Skeletal muscle tissue (tissue), 4 donors: ENCODE measurements around the gene MEGF11. TPM values are rescaled to one million over a fixed set of nuclear protein-coding genes. Genes with fewer than 3 reads are reported as not detected.

ENCODE experiments used
- H3K27ac ChIP-seq: one replicate; pipeline ENCODE4 v1.7.0; 2013; ENCODE audit warnings: mild to moderate bottlenecking, low read depth, low read length, inconsistent platforms
- H3K27me3 ChIP-seq, 3 donors: one replicate each; pipeline ENCODE4 v1.7.0; 2013; ENCODE audit warnings: low read length in 3 of 3; ENCODE audit not compliant: control insufficient read depth in 3 of 3, insufficient read depth in 3 of 3
- H3K36me3 ChIP-seq, 3 donors: one replicate each; pipeline ENCODE4 v1.7.0; 2013; ENCODE audit warnings: low read length in 3 of 3; ENCODE audit not compliant: control insufficient read depth in 3 of 3, insufficient read depth in 3 of 3
- H3K4me1 ChIP-seq, 3 donors: one replicate each; pipeline ENCODE4 v1.7.0; 2013; ENCODE audit warnings: low read length in 3 of 3, mild to moderate bottlenecking in 3 of 3; ENCODE audit not compliant: control insufficient read depth in 3 of 3, insufficient read depth in 3 of 3
- H3K4me3 ChIP-seq, 3 donors: one replicate each; pipeline ENCODE4 v1.7.0; 2013; ENCODE audit warnings: low read length in 3 of 3
- H3K9ac ChIP-seq, 3 donors: one replicate each; pipeline ENCODE4 v1.7.0; 2013; ENCODE audit warnings: low read length in 3 of 3, mild to moderate bottlenecking in 3 of 3, moderate library complexity in 2 of 3, low read depth in 1 of 3
- H3K9me3 ChIP-seq, 3 donors: one replicate each; pipeline ENCODE4 v1.7.0; 2013; ENCODE audit warnings: low read length in 3 of 3; ENCODE audit not compliant: control insufficient read depth in 3 of 3
- total RNA-seq: library from RNA; depleted of rRNA; stranded (reverse); fragments of >200 nt; gene quantifications from one replicate; pipeline ENCODE4 v1.2.3, GENCODE V29; 2014
- donor health status: Osteomylitis.

MEGF11 gene
- total RNA-seq, 1 donor from 2014 or later: 0.52 TPM

- H3K4me3 ChIP-seq: no peak overlapping the region
- H3K36me3 ChIP-seq: no peaks in the 10 kb centered on the region
- no peak overlapping the region for H3K27ac ChIP-seq
- no peaks in the 10 kb centered on the region for H3K4me1 ChIP-seq
- no peaks in the 10 kb centered on the region for H3K9me3 ChIP-seq
- no peak overlapping the region for H3K9ac ChIP-seq
- H3K27me3 ChIP-seq: peaks cover 0 to 18% (median 5%) of the 10 kb centered on the region in 3 donors
Observed at GRCh38 chr15:66115568-66116206, 137.9 kb downstream of the MEGF11 start.

- H3K9me3 ChIP-seq: no peaks in the 10 kb centered on the region
- no peak overlapping the region for H3K27ac ChIP-seq
- no peaks in the 10 kb centered on the region for H3K4me1 ChIP-seq
- peaks cover 2 to 18% (median 5%) of the 10 kb centered on the region in 3 donors for H3K27me3 ChIP-seq
- H3K9ac ChIP-seq: no peak overlapping the region
- H3K4me3 ChIP-seq: no peak overlapping the region
- H3K36me3 ChIP-seq: no peaks in the 10 kb centered on the region
Observed at GRCh38 chr15:66114863-66115425, 138.6 kb downstream of the MEGF11 start.

GRCh38 chr15:66112388-66112787 is 141.2 kb downstream of the MEGF11 start:
- Histone ChIP-seq H3K9me3 (no peaks in the 10 kb centered on the region), H3K4me1 (no peaks in the 10 kb centered on the region), H3K27me3 (peaks cover 8 to 29% (median 9%) of the 10 kb centered on the region in 3 donors)

GRCh38 chr15:66111363-66111762 is 142.2 kb downstream of the MEGF11 start:
- H3K9ac ChIP-seq: no peak overlapping the region
- no peaks in the 10 kb centered on the region for H3K4me1 ChIP-seq
- no peak overlapping the region for H3K27ac ChIP-seq
- no peak overlapping the region for H3K4me3 ChIP-seq
- no peaks in the 10 kb centered on the region for H3K9me3 ChIP-seq
- peaks cover 8 to 30% (median 18%) of the 10 kb centered on the region in 3 donors for H3K27me3 ChIP-seq
- H3K36me3 ChIP-seq: no peaks in the 10 kb centered on the region

More at GRCh38 chr15:66112388-66112787, 141.2 kb downstream of the MEGF11 start:
- no peaks in the 10 kb centered on the region for H3K36me3 ChIP-seq
- no peak overlapping the region for H3K9ac ChIP-seq
- H3K27ac ChIP-seq: no peak overlapping the region
- no peak overlapping the region for H3K4me3 ChIP-seq

- Histone ChIP-seq H3K36me3 (no peaks in the 10 kb centered on the region), H3K9me3 (no peaks in the 10 kb centered on the region), H3K4me3 (no peak overlapping the region), H3K4me1 (no peaks in the 10 kb centered on the region), H3K27me3 (peaks cover 8 to 32% (median 22%) of the 10 kb centered on the region in 3 donors), H3K27ac (no peak overlapping the region), H3K9ac (no peak overlapping the region)
Observed at GRCh38 chr15:66110864-66111263, 142.7 kb downstream of the MEGF11 start.

GRCh38 chr15:66109826-66110225 is 143.7 kb downstream of the MEGF11 start:
- Histone ChIP-seq H3K27ac (no peak overlapping the region), H3K4me1 (no peaks in the 10 kb centered on the region), H3K9me3 (no peaks in the 10 kb centered on the region), H3K4me3 (no peak overlapping the region), H3K36me3 (no peaks in the 10 kb centered on the region), H3K9ac (no peak overlapping the region), H3K27me3 (peaks cover 4 to 24% (median 23%) of the 10 kb centered on the region in 3 donors)

- Histone ChIP-seq H3K36me3 (no peaks in the 10 kb centered on the region), H3K27me3 (peaks cover 2 to 24% (median 22%) of the 10 kb centered on the region in 3 donors), H3K9me3 (no peaks in the 10 kb centered on the region), H3K4me1 (no peaks in the 10 kb centered on the region), H3K9ac (no peak overlapping the region), H3K4me3 (no peak overlapping the region), H3K27ac (no peak overlapping the region)
Observed at GRCh38 chr15:66108483-66109265, 144.9 kb downstream of the MEGF11 start.

- no peaks in the 10 kb centered on the region for H3K4me1 ChIP-seq
- no peaks in the 10 kb centered on the region for H3K36me3 ChIP-seq
- no peak overlapping the region for H3K4me3 ChIP-seq
- peaks cover 2 to 24% (median 22%) of the 10 kb centered on the region in 3 donors for H3K27me3 ChIP-seq
- H3K9ac ChIP-seq: no peak overlapping the region
- H3K27ac ChIP-seq: no peak overlapping the region
- H3K9me3 ChIP-seq: no peaks in the 10 kb centered on the region
Observed at GRCh38 chr15:66107070-66107469, 146.5 kb downstream of the MEGF11 start.

- H3K27me3 ChIP-seq: peaks cover 2 to 24% (median 22%) of the 10 kb centered on the region in 3 donors
Observed at GRCh38 chr15:66105286-66106265, 148.0 kb downstream of the MEGF11 start.

More at GRCh38 chr15:66105286-66106265, 148.0 kb downstream of the MEGF11 start:
- Histone ChIP-seq H3K4me3 (no peak overlapping the region), H3K4me1 (no peaks in the 10 kb centered on the region), H3K9me3 (no peaks in the 10 kb centered on the region), H3K36me3 (no peaks in the 10 kb centered on the region), H3K9ac (no peak overlapping the region), H3K27ac (no peak overlapping the region)
